Tibial nerve (tissue), 4 donors: ENCODE data around the gene DHDH.

Source experiments
- CTCF ChIP-seq, 5 experiments: fragments of 200-600 bp in 3 of 5; fragments of 450-650 bp in 2 of 5; sonication (generic) in 3 of 5; IDR thresholded peaks; one replicate each; pipeline ENCODE4 v1.5.1; 2016 to 2019; ENCODE audit warnings: antibody characterized with exemption in 5 of 5, mild to moderate bottlenecking in 3 of 5, moderate library complexity in 2 of 5
- EP300 ChIP-seq, 2 donors: sonication (generic); formaldehyde crosslinking; IDR thresholded peaks; one replicate each; pipeline ENCODE4 v1.6.1; 2017; ENCODE audit warnings: antibody characterized with exemption in 2 of 2, mild to moderate bottlenecking in 1 of 2
- POLR2A ChIP-seq, 2 donors: fragments of 450-650 bp; IDR thresholded peaks; one replicate each; pipeline ENCODE4 v1.6.1; 2017; ENCODE audit warnings: antibody characterized with exemption in 2 of 2, mild to moderate bottlenecking in 2 of 2, moderate library complexity in 2 of 2

GRCh38 chr19:48883726-48884125 is 49.8 kb upstream of the DHDH start:
- no peak for TF ChIP-seq POLR2A (IDR thresholded peaks at IDR 0.05)
- TF ChIP-seq CTCF (IDR thresholded peaks at IDR 0.05) = no peak
- no peak for TF ChIP-seq EP300 (IDR thresholded peaks at IDR 0.05)
